Subcutaneous adipose tissue (tissue), 4 donors: ENCODE measurements around the gene TECPR2. TPM values are rescaled to one million over a fixed set of nuclear protein-coding genes. Genes with fewer than 3 reads are reported as not detected.

Experiments
- total RNA-seq, 4 donors: library from RNA; depleted of rRNA; stranded (reverse); fragments of >200 nt; gene quantifications; one replicate each; pipeline ENCODE4 v1.1.0, GENCODE V29; 2016
- TF ChIP-seq, protein P1 (sequence below): fragments of 450-650 bp; IDR thresholded peaks from one replicate; pipeline ENCODE4 v1.5.1; 2016; ENCODE audit warnings: low read depth, mild to moderate bottlenecking, control low read depth, antibody characterized with exemption, moderate library complexity

Gene TECPR2
- total RNA-seq, 4 donors from 2014 or later = 14.4 to 23.0 (median 15.0) TPM

DNA sequence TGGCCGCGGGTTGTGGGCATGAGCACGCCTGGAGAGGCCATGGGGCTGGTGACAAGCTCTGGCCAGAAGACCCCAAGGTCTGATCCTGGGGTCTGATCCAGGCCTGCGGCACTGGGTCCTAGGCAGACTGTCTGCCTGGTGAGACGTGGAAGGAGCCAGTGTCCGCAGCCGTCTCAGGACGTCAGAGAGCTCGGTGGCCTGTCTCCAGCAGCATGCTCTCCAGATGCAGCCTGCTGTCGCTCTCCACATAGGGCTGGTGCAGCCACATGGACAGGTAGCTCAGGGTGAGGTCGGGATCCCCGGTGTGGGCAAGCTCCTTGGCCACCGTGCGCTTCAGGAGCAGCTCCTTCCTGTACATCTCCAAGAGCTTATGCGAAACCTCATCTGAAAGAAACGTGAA lies 14.4 kb upstream of the TECPR2 start:
- TF ChIP-seq, protein P1, sequence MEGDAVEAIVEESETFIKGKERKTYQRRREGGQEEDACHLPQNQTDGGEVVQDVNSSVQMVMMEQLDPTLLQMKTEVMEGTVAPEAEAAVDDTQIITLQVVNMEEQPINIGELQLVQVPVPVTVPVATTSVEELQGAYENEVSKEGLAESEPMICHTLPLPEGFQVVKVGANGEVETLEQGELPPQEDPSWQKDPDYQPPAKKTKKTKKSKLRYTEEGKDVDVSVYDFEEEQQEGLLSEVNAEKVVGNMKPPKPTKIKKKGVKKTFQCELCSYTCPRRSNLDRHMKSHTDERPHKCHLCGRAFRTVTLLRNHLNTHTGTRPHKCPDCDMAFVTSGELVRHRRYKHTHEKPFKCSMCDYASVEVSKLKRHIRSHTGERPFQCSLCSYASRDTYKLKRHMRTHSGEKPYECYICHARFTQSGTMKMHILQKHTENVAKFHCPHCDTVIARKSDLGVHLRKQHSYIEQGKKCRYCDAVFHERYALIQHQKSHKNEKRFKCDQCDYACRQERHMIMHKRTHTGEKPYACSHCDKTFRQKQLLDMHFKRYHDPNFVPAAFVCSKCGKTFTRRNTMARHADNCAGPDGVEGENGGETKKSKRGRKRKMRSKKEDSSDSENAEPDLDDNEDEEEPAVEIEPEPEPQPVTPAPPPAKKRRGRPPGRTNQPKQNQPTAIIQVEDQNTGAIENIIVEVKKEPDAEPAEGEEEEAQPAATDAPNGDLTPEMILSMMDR = no peak

DNA sequence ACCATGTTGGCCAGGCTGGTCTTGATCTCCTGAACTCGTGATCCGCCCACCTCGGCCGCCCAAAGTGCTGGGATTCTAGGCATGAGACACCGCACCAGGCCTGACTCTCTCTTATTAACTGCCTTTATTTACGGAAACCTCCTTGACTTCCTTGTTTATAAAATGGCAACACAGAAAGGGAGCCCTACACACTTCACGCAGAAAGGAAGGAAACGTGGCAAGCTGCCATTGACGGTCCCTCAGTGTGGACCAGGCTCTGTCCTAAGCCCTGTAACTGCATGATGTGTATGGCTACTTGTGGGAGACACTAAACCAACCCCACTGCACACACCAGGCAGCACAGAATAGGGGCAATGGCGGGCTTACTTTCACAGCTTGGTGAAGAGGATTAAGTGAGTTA lies 11.7 kb upstream of the TECPR2 start:
- TF ChIP-seq, protein P1 = no peak

DNA sequence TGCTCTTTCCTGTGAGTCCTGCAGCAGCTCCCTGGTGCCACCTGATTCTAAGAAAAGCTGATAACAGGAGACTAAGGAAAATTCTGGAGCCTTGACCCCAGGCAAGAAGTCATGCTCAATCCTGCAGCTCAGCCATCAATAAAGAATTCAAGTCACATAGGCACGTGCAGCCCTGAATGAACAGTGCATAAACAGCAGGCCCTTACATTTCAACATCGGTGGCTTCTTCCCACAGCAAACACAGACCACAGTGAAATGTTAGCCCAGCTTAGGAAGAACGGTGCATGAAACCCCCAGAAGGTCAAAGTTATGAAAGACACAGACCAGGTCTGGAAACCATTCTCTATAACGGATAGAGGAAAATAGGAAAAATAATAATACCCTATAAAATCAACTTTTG lies 10.5 kb upstream of the TECPR2 start:
- TF ChIP-seq, protein P1 = no peak

DNA sequence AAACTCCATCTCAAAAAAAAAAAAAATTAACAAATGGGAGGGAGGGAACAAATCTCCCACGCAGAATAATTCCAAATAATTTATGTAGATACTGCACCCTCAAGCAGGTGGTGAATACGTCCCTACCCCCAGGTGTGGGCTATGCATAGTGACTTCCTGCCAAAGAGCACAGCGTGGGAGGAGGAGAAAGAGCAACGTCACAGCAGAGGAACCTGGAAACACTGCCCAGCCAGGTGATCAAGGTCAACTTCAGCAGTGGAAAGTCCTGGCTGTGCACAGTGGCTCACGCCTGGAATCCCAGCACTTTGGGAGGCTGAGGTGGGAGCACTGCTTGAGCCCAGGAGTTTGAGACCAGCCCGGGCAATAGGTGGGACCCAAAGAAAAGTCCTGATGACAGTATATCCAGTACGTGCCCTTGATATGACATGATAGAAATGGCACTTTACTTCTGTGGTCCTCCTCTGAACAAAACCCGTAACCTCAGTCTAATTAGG lies 9.6 kb upstream of the TECPR2 start:
- TF ChIP-seq, protein P1 = no peak

DNA sequence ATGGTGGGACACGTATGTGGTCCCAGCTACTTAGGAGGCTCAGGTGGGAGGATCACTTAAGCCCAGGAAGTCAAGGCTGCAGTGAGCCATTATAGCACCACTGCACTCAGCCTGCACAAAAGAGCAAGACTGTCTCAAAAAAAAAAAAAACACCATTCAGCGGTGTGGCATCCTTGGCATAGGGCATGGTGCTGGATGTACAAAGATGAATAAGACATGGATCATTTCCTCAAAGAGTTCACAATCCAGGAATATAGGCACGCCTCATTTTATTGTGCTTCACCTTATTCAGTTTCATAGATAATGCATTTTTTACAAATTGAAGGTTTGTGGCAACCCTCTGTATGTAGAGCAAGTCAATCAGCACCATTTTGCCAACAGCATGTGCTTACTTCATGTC lies 6.5 kb upstream of the TECPR2 start:
- TF ChIP-seq, protein P1 = no peak

DNA sequence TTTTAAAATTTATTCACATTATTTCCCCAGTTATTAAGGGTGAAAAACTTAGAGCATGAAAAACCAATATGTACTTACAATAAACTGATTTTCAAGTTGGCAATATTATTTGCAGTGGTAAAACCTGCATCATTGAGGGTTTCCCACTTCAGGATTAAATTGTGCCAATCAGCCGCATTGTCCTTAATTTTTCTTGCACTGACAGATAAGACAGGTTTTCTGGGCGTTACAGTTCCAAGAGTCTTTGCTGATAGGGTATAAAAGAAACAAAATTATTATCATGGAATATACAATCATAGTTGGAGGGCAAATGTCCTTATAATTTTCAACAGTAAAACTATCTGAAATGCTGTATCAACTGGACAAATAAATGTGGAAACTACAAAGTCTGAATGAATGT lies 3.4 kb upstream of the TECPR2 start:
- TF ChIP-seq, protein P1 = no peak

DNA sequence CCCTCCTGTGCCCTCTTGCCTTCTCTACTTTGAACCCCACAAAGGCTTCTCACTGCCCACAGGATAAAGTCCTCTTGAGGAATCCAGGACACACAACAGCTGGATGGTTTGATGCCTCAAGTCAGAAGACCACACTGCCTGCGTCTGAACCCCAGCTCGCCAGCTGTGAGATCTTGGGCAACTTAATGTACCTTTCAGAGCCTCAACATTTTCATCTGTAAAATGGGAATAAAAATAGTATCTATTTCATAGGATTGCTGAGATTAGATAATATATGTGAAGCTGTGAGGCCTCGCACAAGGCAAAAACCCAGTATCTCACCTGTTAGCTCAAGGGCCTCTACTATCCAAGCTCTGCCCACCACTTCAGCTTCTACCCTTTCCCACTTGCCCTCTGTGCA lies 2.4 kb upstream of the TECPR2 start:
- TF ChIP-seq, protein P1 = no peak
